Thoracic aorta (tissue), 2 donors: ENCODE measurements around the gene VSTM2L. TPM values are rescaled to one million over a fixed set of nuclear protein-coding genes. Genes with fewer than 3 reads are reported as not detected.

Source experiments
- ATAC-seq: fragments of 150-250 bp; one replicate; pipeline ENCODE4 v1.8.0; 2017; ENCODE audit warnings: low read depth; ENCODE audit not compliant: insufficient number of reproducible peaks, low FRiP score
- DNase-seq: peaks from one replicate; pipeline ENCODE4 v3.0.0-alpha.2; 2020; ENCODE audit warnings: low spot score
- H3K27ac ChIP-seq, 2 donors: fragments of 200-600 bp; sonication (generic); 1 replicate in 1 of 2; 2 replicates in 1 of 2; pipeline ENCODE4 v1.5.1; 2016; ENCODE audit warnings: mild to moderate bottlenecking in 2 of 2, moderate library complexity in 2 of 2
- H3K27me3 ChIP-seq: fragments of 200-600 bp; sonication (generic); replicated peaks from 2 replicates; pipeline ENCODE4 v1.6.0; 2016; ENCODE audit warnings: mild to moderate bottlenecking; ENCODE audit not compliant: insufficient read depth
- H3K36me3 ChIP-seq: fragments of 200-600 bp; sonication (generic); one replicate; pipeline ENCODE4 v1.5.1; 2016
- H3K4me1 ChIP-seq, 2 donors: fragments of 200-600 bp; sonication (generic); 1 replicate in 1 of 2; 2 replicates in 1 of 2; pipeline versions ENCODE4 v1.5.1 to v1.6.0; 2016; ENCODE audit warnings: low read depth in 2 of 2, mild to moderate bottlenecking in 1 of 2; ENCODE audit not compliant: control insufficient read depth in 1 of 2
- H3K4me3 ChIP-seq: fragments of 200-600 bp; sonication (generic); 2 replicates; pipeline ENCODE4 v1.5.1; 2016; ENCODE audit warnings: mild to moderate bottlenecking
- H3K9me3 ChIP-seq: fragments of 200-600 bp; sonication (generic); 2 replicates; pipeline ENCODE4 v1.5.1; 2016
- CTCF ChIP-seq: fragments of 200-600 bp; sonication (generic); IDR thresholded peaks from one replicate; pipeline ENCODE4 v1.5.1; 2019; ENCODE audit warnings: antibody characterized with exemption
- total RNA-seq, 2 donors: library from RNA; depleted of rRNA; stranded (reverse); fragments of >200 nt; gene quantifications; one replicate each; pipeline versions ENCODE4 v1.1.0 to v1.2.3, GENCODE V29; 2016

The VSTM2L gene
- total RNA-seq, 2 donors from 2014 or later = 0.68 to 5.4 TPM

GRCh38 chr20:37941992-37942391 is 39.1 kb downstream of the VSTM2L start:
- H3K9me3 ChIP-seq = no peaks in the 10 kb centered on the region
- DNase-seq (no peak), ATAC-seq (no peak)
- no peak overlapping the region for H3K27ac ChIP-seq
- no peaks in the 10 kb centered on the region for H3K27me3 ChIP-seq
- no peaks in the 10 kb centered on the region for H3K4me1 ChIP-seq
- H3K36me3 ChIP-seq = no peaks in the 10 kb centered on the region
- TF ChIP-seq CTCF = no peak
- H3K4me3 ChIP-seq = no peak overlapping the region

GRCh38 chr20:37943033-37943432 is 40.1 kb downstream of the VSTM2L start:
- TF ChIP-seq CTCF = no peak
- Histone ChIP-seq H3K27ac (no peak overlapping the region), H3K36me3 (no peaks in the 10 kb centered on the region), H3K27me3 (no peaks in the 10 kb centered on the region), H3K9me3 (peaks cover 3% of the 10 kb centered on the region), H3K4me3 (no peak overlapping the region), H3K4me1 (no peaks in the 10 kb centered on the region)
- DNase-seq (no peak), ATAC-seq (no peak)

GRCh38 chr20:37943501-37944455 is 40.9 kb downstream of the VSTM2L start:
- DNase-seq (no peak), ATAC-seq (no peak)
- TF ChIP-seq CTCF = no peak
- Histone ChIP-seq H3K36me3 (no peaks in the 10 kb centered on the region), H3K4me3 (no peak overlapping the region), H3K4me1 (no peaks in the 10 kb centered on the region), H3K9me3 (peaks cover 4% of the 10 kb centered on the region), H3K27ac (no peak overlapping the region), H3K27me3 (no peaks in the 10 kb centered on the region)

GRCh38 chr20:37944456-37944981 is 41.6 kb downstream of the VSTM2L start:
- no peak for ATAC-seq
- Histone ChIP-seq H3K4me1 (no peaks in the 10 kb centered on the region), H3K9me3 (peaks cover 4% of the 10 kb centered on the region), H3K27me3 (no peaks in the 10 kb centered on the region), H3K36me3 (no peaks in the 10 kb centered on the region), H3K27ac (no peak overlapping the region), H3K4me3 (no peak overlapping the region)
- TF ChIP-seq CTCF = no peak
- DNase-seq = no peak

GRCh38 chr20:37945091-37945547 is 42.2 kb downstream of the VSTM2L start:
- no peak for TF ChIP-seq CTCF
- Histone ChIP-seq H3K36me3 (no peaks in the 10 kb centered on the region), H3K27me3 (no peaks in the 10 kb centered on the region), H3K9me3 (peaks cover 4% of the 10 kb centered on the region), H3K27ac (no peak overlapping the region), H3K4me3 (no peak overlapping the region), H3K4me1 (no peaks in the 10 kb centered on the region)
- no peak for ATAC-seq
- no peak for DNase-seq
